ENCODE data around the gene PTPN13. TPM values are rescaled to one million over a fixed set of nuclear protein-coding genes. Genes with fewer than 3 reads are reported as not detected.

The PTPN13 gene
- total RNA-seq, 4 donors from 2014 or later = 3.7 to 18.5 (median 10.1) TPM

GRCh38 chr4:86853209-86853608 is 259.1 kb downstream of the PTPN13 start:
- no peak for DNase-seq
- in situ Hi-C loops (cut with MboI; ENCODE audit: low pct_ligation_motif_present in 1 of 4, low pct_unique_long_range_greater_than_20kb in 1 of 4, low sequenced_read_pairs in 3 of 4) (no loop called here), intact Hi-C loops (cut with DNase I; ENCODE audit: low total_unique reads) (no loop called here)
- TF ChIP-seq EP300 (IDR thresholded peaks at IDR 0.05; ENCODE audit: low read depth) (no peak), CTCF (IDR thresholded peaks at IDR 0.05) (no peak), POLR2AphosphoS5 (IDR thresholded peaks at IDR 0.05) (no peak), POLR2A (IDR thresholded peaks at IDR 0.05) (no peak)
- no peaks in the 10 kb centered on the region for H3K27me3 ChIP-seq
- 67 to 92% methylated on average over 3 to 5 of the region's 5 CpGs for WGBS, 2 donors (ENCODE audit: low coverage in 1 of 2)
- H3K36me3 ChIP-seq = no peaks in the 10 kb centered on the region
- H3K4me3 ChIP-seq = no peak overlapping the region
- no peaks in the 10 kb centered on the region for H3K9me3 ChIP-seq
- no peak overlapping the region for H3K27ac ChIP-seq
- H3K4me1 ChIP-seq = no peaks in the 10 kb centered on the region

GRCh38 chr4:86855572-86855971 is 261.5 kb downstream of the PTPN13 start:
- TF ChIP-seq EP300 (IDR thresholded peaks at IDR 0.05; ENCODE audit: low read depth) (no peak), POLR2A (IDR thresholded peaks at IDR 0.05) (no peak), POLR2AphosphoS5 (IDR thresholded peaks at IDR 0.05) (no peak), CTCF (IDR thresholded peaks at IDR 0.05) (no peak)
- in situ Hi-C loops (cut with MboI; ENCODE audit: low pct_ligation_motif_present in 1 of 4, low pct_unique_long_range_greater_than_20kb in 1 of 4, low sequenced_read_pairs in 3 of 4) (no loop called here), intact Hi-C loops (cut with DNase I; ENCODE audit: low total_unique reads) (no loop called here)
- Histone ChIP-seq H3K9me3 (no peaks in the 10 kb centered on the region), H3K4me3 (no peak overlapping the region), H3K27me3 (no peaks in the 10 kb centered on the region), H3K4me1 (no peaks in the 10 kb centered on the region), H3K36me3 (no peaks in the 10 kb centered on the region), H3K27ac (no peak overlapping the region)
- WGBS, 2 donors (ENCODE audit: low coverage in 1 of 2) = 72 to 74% methylated on average over 2 of the region's 2 CpGs
- DNase-seq = no peak

- WGBS, 2 donors (ENCODE audit: low coverage in 1 of 2) = 71 to 83% methylated on average over 1 of the region's 1 CpG
- intact Hi-C loops (cut with DNase I; ENCODE audit: low total_unique reads) = no loop called here
- in situ Hi-C loops (cut with MboI; ENCODE audit: low pct_ligation_motif_present in 1 of 4, low pct_unique_long_range_greater_than_20kb in 1 of 4, low sequenced_read_pairs in 3 of 4) = no loop called here
- Histone ChIP-seq H3K27ac (no peak overlapping the region), H3K9me3 (no peaks in the 10 kb centered on the region), H3K27me3 (no peaks in the 10 kb centered on the region), H3K4me1 (no peaks in the 10 kb centered on the region), H3K4me3 (no peak overlapping the region), H3K36me3 (no peaks in the 10 kb centered on the region)
- DNase-seq = no peak
- TF ChIP-seq POLR2AphosphoS5 (IDR thresholded peaks at IDR 0.05) (no peak), EP300 (IDR thresholded peaks at IDR 0.05; ENCODE audit: low read depth) (no peak), CTCF (IDR thresholded peaks at IDR 0.05) (no peak), POLR2A (IDR thresholded peaks at IDR 0.05) (no peak)
These were observed 262.8 kb downstream of the PTPN13 start for GRCh38 chr4:86856896-86857295.

- in situ Hi-C loops (cut with MboI; ENCODE audit: low pct_ligation_motif_present in 1 of 4, low pct_unique_long_range_greater_than_20kb in 1 of 4, low sequenced_read_pairs in 3 of 4) = no loop called here
These were observed 263.4 kb downstream of the PTPN13 start for GRCh38 chr4:86857341-86858052.

More at GRCh38 chr4:86857341-86858052, 263.4 kb downstream of the PTPN13 start:
- Histone ChIP-seq H3K4me1 (no peaks in the 10 kb centered on the region), H3K27me3 (no peaks in the 10 kb centered on the region), H3K36me3 (no peaks in the 10 kb centered on the region), H3K9me3 (no peaks in the 10 kb centered on the region), H3K4me3 (no peak overlapping the region), H3K27ac (no peak overlapping the region)
- intact Hi-C loops (cut with DNase I; ENCODE audit: low total_unique reads) = no loop called here
- WGBS, 2 donors (ENCODE audit: low coverage in 1 of 2) = 94% methylated on average over 6 to 8 of the region's 8 CpGs
- TF ChIP-seq POLR2A (IDR thresholded peaks at IDR 0.05) (no peak), EP300 (IDR thresholded peaks at IDR 0.05; ENCODE audit: low read depth) (no peak), CTCF (IDR thresholded peaks at IDR 0.05) (no peak), POLR2AphosphoS5 (IDR thresholded peaks at IDR 0.05) (no peak)
- no peak for DNase-seq

Other genes with a start within 250 kb of the PTPN13 start
- gene MAPK10, start 234.3 kb upstream of the PTPN13 start, total RNA-seq = 10 to 100 TPM in 2 of 4 donors, 1 to 10 TPM in 2; 4.1 to 50.0 (median 9.4) TPM